Skeletal muscle satellite cell (primary cell): ENCODE measurements around the gene NCF2.

Source experiments
- H3K27me3 ChIP-seq: 2 replicates; pipeline ENCODE4 v1.7.0; 2013; ENCODE audit warnings: low read length; ENCODE audit not compliant: control insufficient read depth, insufficient read depth
- H3K36me3 ChIP-seq: 2 replicates; pipeline ENCODE4 v1.7.0; 2013; ENCODE audit warnings: mild to moderate bottlenecking, control low read depth, low read length; ENCODE audit not compliant: insufficient read depth
- H3K4me1 ChIP-seq: 2 replicates; pipeline ENCODE4 v1.7.0; 2013; ENCODE audit warnings: low read length; ENCODE audit not compliant: control insufficient read depth, insufficient read depth
- H3K4me2 ChIP-seq: 2 replicates; pipeline ENCODE4 v1.7.0; 2013; ENCODE audit warnings: mild to moderate bottlenecking, low read length
- H3K4me3 ChIP-seq: 2 replicates; pipeline ENCODE4 v1.7.0; 2013; ENCODE audit warnings: low read length
- H3K9ac ChIP-seq: 2 replicates; pipeline ENCODE4 v1.7.0; 2013; ENCODE audit warnings: mild to moderate bottlenecking, low read depth, low read length, moderate library complexity
- H3K9me3 ChIP-seq: replicated peaks from 2 replicates; pipeline ENCODE4 v1.7.0; 2013; ENCODE audit warnings: mild to moderate bottlenecking, control low read depth, low read length

Gene NCF2

DNA sequence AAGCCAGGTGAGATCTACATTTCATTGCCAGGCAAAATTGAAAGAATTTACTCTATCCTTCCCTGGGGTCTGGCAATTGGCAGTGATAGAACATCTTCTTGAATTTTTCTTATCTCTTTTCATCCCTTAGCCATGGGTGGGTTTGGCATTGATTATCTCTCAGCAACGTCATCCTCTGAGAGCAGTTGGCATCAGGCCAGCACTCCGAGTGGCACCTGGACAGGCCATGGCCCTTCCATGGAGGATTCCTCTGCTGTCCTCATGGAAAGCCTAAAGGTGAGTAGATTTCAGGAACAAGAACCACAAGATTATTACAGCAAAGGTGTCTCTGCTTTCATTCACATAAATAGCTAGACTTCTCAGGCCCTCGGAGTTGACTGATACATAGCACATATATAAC, 39.3 kb downstream of the NCF2 start:
- Histone ChIP-seq H3K27me3 (no peaks in the 10 kb centered on the region), H3K4me3 (no peak overlapping the region), H3K36me3 (peaks cover 78% of the 10 kb centered on the region), H3K4me1 (no peaks in the 10 kb centered on the region), H3K9me3 (no peaks in the 10 kb centered on the region), H3K4me2 (no peak overlapping the region), H3K9ac (no peak overlapping the region)

GRCh38 chr1:183548116-183548515, 42.1 kb downstream of the NCF2 start:
- Histone ChIP-seq H3K27me3 (no peaks in the 10 kb centered on the region), H3K9ac (no peak overlapping the region), H3K4me2 (no peak overlapping the region), H3K9me3 (no peaks in the 10 kb centered on the region), H3K4me3 (no peak overlapping the region), H3K36me3 (peaks cover 76% of the 10 kb centered on the region), H3K4me1 (no peaks in the 10 kb centered on the region)

- no peak overlapping the region for H3K4me2 ChIP-seq
- H3K9me3 ChIP-seq, result no peaks in the 10 kb centered on the region
- no peak overlapping the region for H3K9ac ChIP-seq
- no peak overlapping the region for H3K4me3 ChIP-seq
- no peaks in the 10 kb centered on the region for H3K4me1 ChIP-seq
- no peaks in the 10 kb centered on the region for H3K27me3 ChIP-seq
- H3K36me3 ChIP-seq, result peaks cover 69% of the 10 kb centered on the region
Measured at GRCh38 chr1:183546427-183546826, 43.8 kb downstream of the NCF2 start.

DNA sequence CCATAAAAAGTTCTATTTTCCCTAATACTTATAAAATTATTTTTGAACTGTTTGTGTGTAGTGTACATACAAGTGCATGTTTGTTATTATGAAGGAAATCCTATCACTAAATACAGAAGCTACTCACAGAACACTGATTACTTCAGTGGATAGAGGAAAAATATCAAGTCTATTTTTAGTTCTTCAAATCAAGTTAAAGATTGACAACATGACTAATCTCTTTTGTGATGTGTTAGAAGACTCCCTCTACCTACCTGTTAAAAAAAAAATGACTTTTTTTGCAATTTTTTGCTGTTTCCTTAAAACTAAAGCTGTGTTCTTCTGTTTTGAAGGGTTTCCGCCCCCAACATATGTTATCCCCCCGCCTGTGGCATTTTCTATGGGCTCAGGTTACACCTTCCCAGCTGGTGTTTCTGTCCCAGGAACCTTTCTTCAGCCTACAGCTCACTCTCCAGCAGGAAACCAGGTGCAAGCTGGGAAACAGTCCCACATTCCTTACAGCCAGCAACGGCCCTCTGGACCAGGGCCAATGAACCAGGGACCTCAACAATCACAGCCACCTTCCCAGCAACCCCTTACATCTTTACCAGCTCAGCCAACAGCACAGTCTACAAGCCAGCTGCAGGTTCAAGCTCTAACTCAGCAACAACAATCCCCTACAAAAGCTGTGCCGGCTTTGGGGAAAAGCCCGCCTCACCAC, 45.5 kb downstream of the NCF2 start:
- H3K9me3 ChIP-seq, result no peaks in the 10 kb centered on the region
- no peaks in the 10 kb centered on the region for H3K27me3 ChIP-seq
- peaks cover 67% of the 10 kb centered on the region for H3K36me3 ChIP-seq
- no peak overlapping the region for H3K9ac ChIP-seq
- H3K4me3 ChIP-seq, result no peak overlapping the region
- H3K4me1 ChIP-seq, result no peaks in the 10 kb centered on the region
- H3K4me2 ChIP-seq, result no peak overlapping the region

- Histone ChIP-seq H3K36me3 (peaks cover 65% of the 10 kb centered on the region), H3K9ac (no peak overlapping the region)
Measured at GRCh38 chr1:183543619-183544204, 46.5 kb downstream of the NCF2 start.

DNA sequence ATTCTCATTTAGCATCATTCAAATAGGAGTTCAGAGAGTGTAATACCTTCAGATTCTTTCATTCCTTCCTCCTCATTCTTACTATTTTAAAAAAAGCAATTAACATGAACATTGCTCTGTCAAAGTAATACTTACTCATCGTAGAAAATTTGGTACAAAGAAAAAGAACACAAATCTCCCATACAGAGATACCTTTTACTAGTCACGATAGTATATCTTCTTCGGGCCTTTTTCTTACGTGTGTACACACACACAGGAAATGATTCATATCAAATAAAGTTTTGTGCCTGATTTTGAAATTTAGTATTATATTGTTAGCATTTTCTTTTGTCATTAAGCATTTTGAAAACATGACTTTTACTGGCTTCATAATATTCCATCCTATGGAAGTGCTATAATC, 52.9 kb downstream of the NCF2 start:
- H3K4me3 ChIP-seq, result no peak overlapping the region
- H3K36me3 ChIP-seq, result peaks cover 65% of the 10 kb centered on the region

More at GRCh38 chr1:183543619-183544204, 46.5 kb downstream of the NCF2 start:
- H3K4me3 ChIP-seq, result no peak overlapping the region
- no peak overlapping the region for H3K4me2 ChIP-seq
- H3K9me3 ChIP-seq, result no peaks in the 10 kb centered on the region
- H3K27me3 ChIP-seq, result no peaks in the 10 kb centered on the region
- H3K4me1 ChIP-seq, result no peaks in the 10 kb centered on the region

DNA sequence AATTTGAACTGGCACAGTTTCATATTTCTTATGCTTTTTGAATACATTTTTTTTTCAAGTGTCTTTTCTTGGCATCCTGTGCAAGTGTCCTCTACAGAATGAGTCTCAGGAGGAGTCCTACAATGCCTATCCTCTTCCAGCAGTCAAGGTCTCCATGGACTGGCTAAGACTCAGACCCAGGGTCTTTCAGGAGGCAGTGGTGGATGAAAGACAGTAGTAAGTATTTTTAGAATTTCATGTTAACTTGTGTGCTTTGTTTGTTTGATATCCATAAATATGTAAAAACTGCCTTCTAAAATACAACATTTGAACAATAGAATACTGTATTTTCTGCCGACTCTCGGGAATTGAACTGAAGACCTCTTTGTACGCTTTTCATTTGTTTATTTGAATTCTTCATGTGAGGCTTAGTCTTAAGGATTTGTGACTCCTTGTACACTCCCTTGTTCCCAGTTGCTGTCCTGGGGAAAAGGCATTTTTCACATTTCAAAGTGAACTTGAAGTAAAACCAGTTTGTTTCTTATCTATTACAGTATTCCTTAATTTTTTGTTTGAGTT, 56.6 kb downstream of the NCF2 start:
- Histone ChIP-seq H3K9me3 (no peaks in the 10 kb centered on the region), H3K4me1 (no peaks in the 10 kb centered on the region), H3K9ac (no peak overlapping the region), H3K27me3 (no peaks in the 10 kb centered on the region), H3K36me3 (peaks cover 47% of the 10 kb centered on the region), H3K4me3 (no peak overlapping the region), H3K4me2 (no peak overlapping the region)

More for the DNA sequence above, 52.9 kb downstream of the NCF2 start:
- Histone ChIP-seq H3K9me3 (no peaks in the 10 kb centered on the region), H3K27me3 (no peaks in the 10 kb centered on the region), H3K9ac (no peak overlapping the region), H3K4me1 (no peaks in the 10 kb centered on the region), H3K4me2 (no peak overlapping the region)

DNA sequence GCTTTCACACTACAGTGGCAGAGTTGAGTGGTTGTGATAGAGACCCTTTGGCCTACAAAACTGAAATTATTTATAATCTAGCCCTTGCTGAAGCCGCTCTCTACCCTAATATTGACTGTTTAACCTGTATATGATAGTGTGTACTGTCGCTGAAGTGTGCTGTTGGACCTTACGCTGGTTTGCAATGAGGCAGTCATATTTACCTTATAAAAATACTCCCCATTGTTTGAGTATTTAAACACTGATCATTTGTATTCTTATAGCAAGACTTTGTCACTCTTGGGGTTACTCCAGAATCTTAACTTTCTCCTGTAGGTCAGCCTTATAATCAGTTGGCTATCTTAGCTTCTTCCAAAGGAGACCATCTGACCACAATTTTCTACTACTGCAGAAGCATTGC, 61.7 kb downstream of the NCF2 start:
- Histone ChIP-seq H3K4me3 (no peak overlapping the region), H3K9ac (no peak overlapping the region), H3K4me1 (no peaks in the 10 kb centered on the region), H3K27me3 (no peaks in the 10 kb centered on the region), H3K36me3 (peaks cover 35% of the 10 kb centered on the region), H3K9me3 (no peaks in the 10 kb centered on the region), H3K4me2 (no peak overlapping the region)

DNA sequence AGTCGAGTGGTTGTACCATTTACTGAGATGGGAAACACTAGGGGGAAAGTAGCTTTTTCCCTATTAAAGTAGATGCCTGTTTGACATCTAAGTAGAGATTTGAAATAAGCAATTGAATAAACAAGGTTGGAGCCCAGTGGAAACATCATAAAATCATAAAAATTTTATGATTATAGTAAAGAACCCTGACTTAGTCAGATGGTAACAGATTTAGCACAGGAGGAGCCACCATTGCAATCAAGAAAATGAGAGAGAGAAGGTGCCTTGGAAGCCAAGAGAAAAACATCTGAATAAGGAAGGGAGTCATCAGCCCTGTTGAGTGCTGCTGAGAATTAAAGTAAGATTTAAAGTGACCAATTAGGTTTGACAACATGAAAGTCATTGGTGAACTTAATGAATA, 68.2 kb downstream of the NCF2 start:
- Histone ChIP-seq H3K4me3 (no peak overlapping the region), H3K36me3 (peaks cover 35% of the 10 kb centered on the region), H3K4me1 (no peaks in the 10 kb centered on the region), H3K4me2 (no peak overlapping the region), H3K9me3 (no peaks in the 10 kb centered on the region), H3K27me3 (no peaks in the 10 kb centered on the region), H3K9ac (no peak overlapping the region)

DNA sequence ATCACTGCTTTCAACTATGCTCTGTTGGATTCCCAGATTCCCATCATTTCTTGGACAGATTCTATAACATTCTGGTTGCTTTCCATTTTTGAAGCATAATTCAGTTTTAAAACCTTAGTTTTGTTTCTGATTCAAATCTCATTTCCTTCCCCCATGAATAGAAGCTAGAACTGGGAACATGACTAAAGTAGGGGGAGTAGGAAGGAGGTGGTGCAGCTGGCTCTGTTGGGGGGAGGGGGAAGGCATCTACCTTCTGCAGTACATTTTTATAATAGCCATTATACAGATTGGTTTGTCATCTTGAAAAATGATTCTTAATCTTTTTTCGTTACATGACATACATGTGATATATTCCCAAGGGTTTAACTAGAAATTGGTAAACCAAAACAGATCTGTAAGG, 69.9 kb downstream of the NCF2 start:
- H3K4me2 ChIP-seq, result no peak overlapping the region
- H3K9me3 ChIP-seq, result no peaks in the 10 kb centered on the region
- no peak overlapping the region for H3K4me3 ChIP-seq
- peaks cover 7% of the 10 kb centered on the region for H3K4me1 ChIP-seq
- H3K36me3 ChIP-seq, result peaks cover 35% of the 10 kb centered on the region
- H3K27me3 ChIP-seq, result no peaks in the 10 kb centered on the region
- no peak overlapping the region for H3K9ac ChIP-seq

GRCh38 chr1:183517401-183517800, 72.9 kb downstream of the NCF2 start:
- peaks cover 35% of the 10 kb centered on the region for H3K36me3 ChIP-seq
- H3K4me1 ChIP-seq, result peaks cover 23% of the 10 kb centered on the region
- no peaks in the 10 kb centered on the region for H3K27me3 ChIP-seq
- no peaks in the 10 kb centered on the region for H3K9me3 ChIP-seq
- no peak overlapping the region for H3K9ac ChIP-seq
- no peak overlapping the region for H3K4me2 ChIP-seq
- no peak overlapping the region for H3K4me3 ChIP-seq

GRCh38 chr1:183516725-183517124, 73.5 kb downstream of the NCF2 start:
- peaks cover 23% of the 10 kb centered on the region for H3K4me1 ChIP-seq
- H3K9ac ChIP-seq, result no peak overlapping the region
- no peak overlapping the region for H3K4me3 ChIP-seq

More at GRCh38 chr1:183516725-183517124, 73.5 kb downstream of the NCF2 start:
- H3K27me3 ChIP-seq, result no peaks in the 10 kb centered on the region
- H3K9me3 ChIP-seq, result no peaks in the 10 kb centered on the region
- peaks cover 28% of the 10 kb centered on the region for H3K36me3 ChIP-seq
- no peak overlapping the region for H3K4me2 ChIP-seq
